Smooth muscle cell of the pulmonary artery (primary cell): ENCODE results near the gene TRPC1. TPM values are rescaled to one million over a fixed set of nuclear protein-coding genes. Genes with fewer than 3 reads are reported as not detected.

ENCODE experiments used
- total RNA-seq: library from RNA; depleted of rRNA; stranded (reverse); fragments of >200 nt; gene quantifications from 2 replicates; pipeline ENCODE4 v1.2.3, GENCODE V29; 2014

TRPC1 gene
- total RNA-seq, result 35.5 and 37.3 TPM in 2 replicates

GRCh38 chr3:142723968-142724681, at the start of gene TRPC1:
Gene TRPC1 (plus strand): TSS chr3:142724034. CDS start chr3:142724560, 526 bp downstream.

Other genes with a start within 250 kb of the TRPC1 start
- 24.7 and 25.0 TPM in 2 replicates for gene ATR, start 145.3 kb upstream of the TRPC1 start, total RNA-seq
- gene PLS1, start 127.6 kb upstream of the TRPC1 start, total RNA-seq, result 1.0 and 1.7 TPM in 2 replicates
- 192 and 258 TPM in 2 replicates for gene PCOLCE2, start 165.0 kb downstream of the TRPC1 start, total RNA-seq
- 0.20 and 0.36 TPM in 2 replicates for gene PAQR9, start 239.6 kb downstream of the TRPC1 start, total RNA-seq